Endothelial cell of umbilical vein (primary cell): Measurements from ENCODE around the gene ODAD3. TPM values are rescaled to one million over a fixed set of nuclear protein-coding genes. Genes with fewer than 3 reads are reported as not detected.

ENCODE experiments used
- BruUV-seq: library from RNA; stranded (reverse); fragments of 400-500 nt; replicated peaks from 2 replicates; lab custom pipeline; 2021; lab: Mats Ljungman, UMichigan
- CTCF ChIA-PET: fragments of 300-600, 350-600 bp; sonication (Branson Sonifier 250); formaldehyde crosslinking; loops from one replicate; lab custom pipeline; 2021; ENCODE audit warnings: antibody characterized with exemption, inconsistent platforms; lab: Charles Lee
- POLR2A ChIA-PET: fragments of 300-600, 350-600 bp; sonication (Branson Sonifier 250); formaldehyde crosslinking; loops from one replicate; lab custom pipeline; 2021; ENCODE audit warnings: antibody characterized with exemption, inconsistent platforms; lab: Charles Lee
- DNase-seq: peaks from one replicate; pipeline ENCODE4 v3.0.0-alpha.2; 2011; ENCODE audit warnings: low read depth, low spot score
- FAIRE-seq: peaks from 2 replicates; lab custom pipeline; 2011; peaks lifted over from hg19 to GRCh38; lab: Jason Lieb, UNC
- H2AFZ ChIP-seq: 2 replicates; pipeline ENCODE4 v1.6.0; 2012; ENCODE audit warnings: low read depth, low read length, control low read depth, inconsistent platforms
- H3K27ac ChIP-seq: 2 replicates; pipeline ENCODE4 v1.5.1; 2011; ENCODE audit warnings: low read depth, mild to moderate bottlenecking, control low read depth, low read length, moderate library complexity; ENCODE audit not compliant: insufficient read depth
- H3K27me3 ChIP-seq, 2 experiments: 2 replicates each; pipeline versions ENCODE4 v1.6.0 to v1.6.1; 2011; ENCODE audit warnings: low read length in 2 of 2, mixed read lengths in 1 of 2; ENCODE audit not compliant: control insufficient read depth in 2 of 2, insufficient read depth in 2 of 2
- H3K36me3 ChIP-seq, 2 experiments: 2 replicates in 1 of 2; 3 replicates in 1 of 2; pipeline ENCODE4 v1.5.1; 2011; ENCODE audit warnings: low read length in 2 of 2, mild to moderate bottlenecking in 1 of 2, moderate library complexity in 1 of 2; ENCODE audit not compliant: control insufficient read depth in 2 of 2, insufficient read depth in 2 of 2; ENCODE audit errors: extremely low read depth in 1 of 2
- H3K4me1 ChIP-seq: 3 replicates; pipeline ENCODE4 v1.5.1; 2011; ENCODE audit warnings: mild to moderate bottlenecking, low read length; ENCODE audit not compliant: control insufficient read depth, insufficient read depth; ENCODE audit errors: extremely low read depth
- H3K4me2 ChIP-seq: 2 replicates; pipeline ENCODE4 v1.6.1; 2011; ENCODE audit warnings: low read length, control low read depth, mixed read lengths; ENCODE audit not compliant: insufficient read depth
- H3K4me3 ChIP-seq, 3 experiments: fragments of 200-600 bp in 1 of 3; sonication (generic), shearing (Covaris generic) in 1 of 3; replicated peaks in 1 of 3; 2 replicates each; pipeline ENCODE4 v1.5.1; 2011 to 2016; ENCODE audit warnings: control low read depth in 3 of 3, low read length in 3 of 3, mild to moderate bottlenecking in 2 of 3, inconsistent platforms in 1 of 3, low read depth in 1 of 3, moderate library complexity in 1 of 3; ENCODE audit not compliant: insufficient read depth in 1 of 3
- H3K79me2 ChIP-seq: 2 replicates; pipeline ENCODE4 v1.6.0; 2012; ENCODE audit warnings: low read length, inconsistent platforms; ENCODE audit not compliant: control insufficient read depth, insufficient read depth
- H3K9ac ChIP-seq: replicated peaks from 2 replicates; pipeline ENCODE3; 2011; ENCODE audit warnings: low read length, control low read depth; ENCODE audit not compliant: insufficient read depth; ENCODE audit errors: extremely low read depth
- H3K9me1 ChIP-seq: replicated peaks from 3 replicates; pipeline ENCODE4 v1.6.0; 2011; ENCODE audit warnings: mild to moderate bottlenecking, low read length; ENCODE audit not compliant: control insufficient read depth, insufficient read depth; ENCODE audit errors: extremely low read depth
- H3K9me3 ChIP-seq: replicated peaks from 2 replicates; pipeline ENCODE4 v1.5.1; 2012; ENCODE audit warnings: low read length, inconsistent platforms; ENCODE audit not compliant: control insufficient read depth, insufficient read depth
- H4K20me1 ChIP-seq: replicated peaks from 2 replicates; pipeline ENCODE3; 2011; ENCODE audit warnings: mild to moderate bottlenecking, low read length; ENCODE audit not compliant: control insufficient read depth, insufficient read depth; ENCODE audit errors: extremely low read depth
- EZH2 ChIP-seq: IDR thresholded peaks from 2 replicates; pipeline ENCODE4 v1.6.1; 2012; ENCODE audit warnings: borderline replicate concordance, low read depth, mild to moderate bottlenecking, moderate library complexity, low read length, inconsistent platforms; ENCODE audit not compliant: severe bottlenecking
- FOS ChIP-seq: IDR thresholded peaks from 2 replicates; pipeline ENCODE4 v1.6.1; 2011; ENCODE audit warnings: mild to moderate bottlenecking, low read length, moderate library complexity, borderline replicate concordance; ENCODE audit not compliant: insufficient read depth
- GATA2 ChIP-seq: IDR thresholded peaks from 2 replicates; pipeline ENCODE4 v1.7.0; 2011; ENCODE audit warnings: low read depth, mild to moderate bottlenecking, moderate library complexity, mixed read lengths, low read length; ENCODE audit not compliant: insufficient read length, insufficient read depth
- JUN ChIP-seq: IDR thresholded peaks from 2 replicates; pipeline ENCODE4 v1.6.1; 2011; ENCODE audit warnings: borderline replicate concordance, low read depth; ENCODE audit not compliant: insufficient read length, insufficient read depth
- MYC ChIP-seq: IDR thresholded peaks from one replicate; pipeline ENCODE4 v1.6.1; 2011; ENCODE audit warnings: mild to moderate bottlenecking, low read depth, low read length
- POLR2A ChIP-seq: IDR thresholded peaks from 2 replicates; pipeline ENCODE4 v1.6.1; 2012; ENCODE audit warnings: low read depth, mild to moderate bottlenecking, control low read depth, low read length
- POLR2AphosphoS5 ChIP-seq: IDR thresholded peaks from 2 replicates; pipeline ENCODE4 v1.6.1; 2012; ENCODE audit warnings: low read depth, mild to moderate bottlenecking, control low read depth, low read length, moderate library complexity; ENCODE audit not compliant: insufficient read depth
- dilution Hi-C: fragments of 300-500 bp; cut with MboI; formaldehyde crosslinking; loops from one replicate; pipeline ENCODE4 v1.15.0; 2019; ENCODE audit warnings: low sequenced_read_pairs; ENCODE audit not compliant: extremely low pct_ligation_motif_present
- intact Hi-C: fragments of 100-400 bp; cut with micrococcal nuclease; formaldehyde crosslinking; loops from one replicate; pipeline ENCODE4 v1.10.0; 2022
- polyA plus RNA-seq, 4 experiments: library from polyadenylated mRNA; depleted of rRNA in 3 of 4; stranded (reverse) in 3 of 4; unstranded in 1 of 4; fragments of >200 nt; gene quantifications; 2 replicates each; pipeline versions ENCODE4 v1.2.1 to v1.2.3, GENCODE V29; 2011 to 2012; ENCODE audit warnings: missing spikeins in 1 of 4
- total RNA-seq: library from RNA; stranded (reverse); gene quantifications from 2 replicates; pipeline ENCODE4 v1.2.3, GENCODE V29; 2021
- TF ChIP-seq, protein P1 (sequence below), 2 donors: IDR thresholded peaks; 1 replicate in 1 of 2; 2 replicates in 1 of 2; pipeline ENCODE4 v1.5.1; 2011; ENCODE audit warnings: low read length in 2 of 2, mild to moderate bottlenecking in 2 of 2, moderate library complexity in 2 of 2, control low read depth in 1 of 2, inconsistent platforms in 1 of 2, low read depth in 1 of 2; ENCODE audit not compliant: insufficient read depth in 1 of 2; ENCODE audit errors: extremely low read depth in 1 of 2
- TF ChIP-seq, protein P2 (sequence below): IDR thresholded peaks from 2 replicates; pipeline ENCODE4 v1.6.1; 2011; ENCODE audit not compliant: insufficient read depth, insufficient read length

The ODAD3 gene
- total and polyA plus RNA-seq, 2 donors (not counting 3 experiments of a cell fraction or from before 2014, with no cell fraction given), result 0.14 to 0.97 TPM

DNA sequence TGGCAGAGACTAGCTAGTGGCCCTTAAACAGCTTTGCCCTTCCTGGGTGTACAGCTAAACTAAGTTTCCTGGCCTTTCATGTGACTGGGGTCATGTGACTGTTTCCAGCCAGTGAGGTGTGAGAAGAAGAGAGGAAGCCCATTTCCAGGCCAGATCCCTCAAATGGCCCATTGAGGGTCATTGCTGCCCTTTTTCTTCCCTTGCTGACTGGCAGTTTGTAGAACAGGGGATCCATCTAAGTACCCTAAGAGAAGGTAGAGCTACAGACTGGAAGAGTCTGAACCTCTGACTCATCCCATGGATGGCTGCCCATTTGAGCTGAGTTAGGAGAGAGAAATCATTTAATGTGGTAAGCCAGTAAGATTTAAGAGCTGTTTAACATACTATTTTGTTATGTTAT lies 57.7 kb downstream of the ODAD3 start:
- ChIA-PET POLR2A (interaction anchor here (0.7 kb wide), 1 partner anchor 83 kb away, joined by 3 read pairs; no protein-coding TSS in a partner anchor), CTCF (interaction anchor here (0.7 to 2.4 kb wide), 12 partner anchors 9 to 105 kb away, joined by 3 to 22 read pairs (median 4); partner anchors contain the start of genes CCDC159, ODAD3, PRKCSH and TMEM205)
- H3K9ac ChIP-seq, result no peak overlapping the region
- peak; percentile 70 for FAIRE-seq
- H3K27ac ChIP-seq, result no peak overlapping the region
- no peaks in the 10 kb centered on the region for H3K27me3 ChIP-seq
- intact Hi-C loops (no loop called here), dilution Hi-C loops (no loop called here)
- no peaks in the 10 kb centered on the region for H3K9me3 ChIP-seq
- BruUV-seq, result no TSS peak
- H3K4me3 ChIP-seq, result no peak overlapping the region
- H3K36me3 ChIP-seq, result no peaks in the 10 kb centered on the region
- peaks cover 6% of the 10 kb centered on the region for H3K79me2 ChIP-seq
- no peaks in the 10 kb centered on the region for H4K20me1 ChIP-seq
- DNase-seq, result peak; percentile 50
- H3K9me1 ChIP-seq, result no peaks in the 10 kb centered on the region
- H3K4me1 ChIP-seq, result peaks cover 44% of the 10 kb centered on the region
- no peak overlapping the region for H3K4me2 ChIP-seq
- no peak overlapping the region for H2AFZ ChIP-seq
- TF ChIP-seq MYC (no peak), FOS (peak; percentile 66), JUN (peak; percentile 20)

DNA sequence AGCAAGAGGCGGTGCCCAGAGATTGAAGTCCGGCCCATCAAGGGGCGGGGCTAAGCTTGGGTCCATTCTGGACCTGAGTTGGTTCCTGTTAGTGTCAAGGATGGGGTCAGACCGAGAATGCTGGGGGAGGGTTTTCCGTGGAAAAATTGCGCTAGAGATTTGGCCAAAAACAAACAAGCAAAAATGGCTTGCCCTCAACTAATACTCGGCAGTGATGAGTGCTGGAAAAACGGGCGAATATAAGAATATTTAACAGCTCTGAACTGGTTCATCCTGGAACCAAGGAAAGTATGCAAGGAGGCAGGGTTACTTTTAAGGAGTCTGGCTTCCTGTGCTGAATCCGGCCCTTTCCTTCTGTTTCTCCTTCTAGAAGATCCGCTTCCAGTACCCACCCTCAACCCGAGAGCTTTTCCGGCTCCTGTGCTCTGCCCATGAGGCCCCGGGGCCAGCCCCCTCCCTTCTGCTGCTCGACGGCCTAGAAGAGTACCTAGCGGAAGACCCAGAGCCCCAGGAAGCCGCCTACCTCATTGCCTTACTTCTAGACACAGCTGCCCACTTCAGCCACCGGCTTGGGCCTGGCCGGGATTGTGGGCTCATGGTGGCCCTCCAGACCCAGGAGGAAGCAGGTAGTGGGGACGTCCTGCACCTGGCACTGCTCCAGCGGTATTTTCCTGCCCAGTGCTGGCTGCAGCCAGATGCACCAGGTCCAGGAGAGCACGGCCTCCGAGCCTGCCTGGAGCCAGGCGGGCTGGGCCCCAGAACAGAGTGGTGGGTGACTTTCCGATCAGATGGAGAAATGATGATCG lies 59.6 kb downstream of the ODAD3 start:
- Histone ChIP-seq H3K4me2 (peak overlapping the region; percentile 87), H3K36me3 (no peaks in the 10 kb centered on the region), H3K79me2 (peaks cover 6% of the 10 kb centered on the region), H3K27me3 (no peaks in the 10 kb centered on the region), H3K9me1 (no peaks in the 10 kb centered on the region), H3K9ac (peak overlapping the region; percentile 50), H3K4me1 (peaks cover 42% of the 10 kb centered on the region), H3K27ac (peak overlapping the region; percentile 68), H3K4me3 (peak overlapping the region; percentile 21 to 65 (median 31)), H3K9me3 (no peaks in the 10 kb centered on the region), H4K20me1 (no peaks in the 10 kb centered on the region), H2AFZ (peak overlapping the region; percentile 56)
- peak; percentile 67 for DNase-seq
- BruUV-seq, result TSS peak; percentile 77
- POLR2A ChIA-PET, result interaction anchor here (0.6 to 1.6 kb wide), 4 partner anchors 9 to 31 kb away, joined by 3 to 4 read pairs (median 4); partner anchors contain the start of gene EPOR
- no peak for TF ChIP-seq FOS
- peak; percentile 12 for TF ChIP-seq POLR2AphosphoS5
- no peak for TF ChIP-seq GATA2
- no peak for TF ChIP-seq MYC
- TF ChIP-seq JUN, result no peak
- TF ChIP-seq, protein P1, sequence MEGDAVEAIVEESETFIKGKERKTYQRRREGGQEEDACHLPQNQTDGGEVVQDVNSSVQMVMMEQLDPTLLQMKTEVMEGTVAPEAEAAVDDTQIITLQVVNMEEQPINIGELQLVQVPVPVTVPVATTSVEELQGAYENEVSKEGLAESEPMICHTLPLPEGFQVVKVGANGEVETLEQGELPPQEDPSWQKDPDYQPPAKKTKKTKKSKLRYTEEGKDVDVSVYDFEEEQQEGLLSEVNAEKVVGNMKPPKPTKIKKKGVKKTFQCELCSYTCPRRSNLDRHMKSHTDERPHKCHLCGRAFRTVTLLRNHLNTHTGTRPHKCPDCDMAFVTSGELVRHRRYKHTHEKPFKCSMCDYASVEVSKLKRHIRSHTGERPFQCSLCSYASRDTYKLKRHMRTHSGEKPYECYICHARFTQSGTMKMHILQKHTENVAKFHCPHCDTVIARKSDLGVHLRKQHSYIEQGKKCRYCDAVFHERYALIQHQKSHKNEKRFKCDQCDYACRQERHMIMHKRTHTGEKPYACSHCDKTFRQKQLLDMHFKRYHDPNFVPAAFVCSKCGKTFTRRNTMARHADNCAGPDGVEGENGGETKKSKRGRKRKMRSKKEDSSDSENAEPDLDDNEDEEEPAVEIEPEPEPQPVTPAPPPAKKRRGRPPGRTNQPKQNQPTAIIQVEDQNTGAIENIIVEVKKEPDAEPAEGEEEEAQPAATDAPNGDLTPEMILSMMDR (IDR thresholded peaks at IDR 0.05; ENCODE audit: extremely low read depth in 1 of 2, insufficient read depth in 1 of 2, low read depth in 1 of 2, low read length in 2 of 2), result no peak
- TF ChIP-seq, protein P2, sequence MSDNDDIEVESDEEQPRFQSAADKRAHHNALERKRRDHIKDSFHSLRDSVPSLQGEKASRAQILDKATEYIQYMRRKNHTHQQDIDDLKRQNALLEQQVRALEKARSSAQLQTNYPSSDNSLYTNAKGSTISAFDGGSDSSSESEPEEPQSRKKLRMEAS, result no peak
- TF ChIP-seq EZH2, result no peak
- TF ChIP-seq POLR2A, result peak; percentile 78
- CTCF ChIA-PET, result interaction anchor here (1.0 to 2.8 kb wide), 11 partner anchors 8 to 107 kb away, joined by 3 to 20 read pairs (median 4); partner anchors contain the start of genes CCDC159, EPOR, ODAD3 and PRKCSH
- no peak for FAIRE-seq
- dilution Hi-C loops, result no loop called here
- intact Hi-C loops, result loop anchor here (1.0 to 2.0 kb wide), 2 partner anchors 29 to 37 kb away; partner anchors contain the start of genes CCDC159, RAB3D and TMEM205
